Upper lobe of left lung (tissue), 4 donors: ENCODE data around the gene DOK4.

Experiments used
- EP300 ChIP-seq, 4 donors: sonication (generic); formaldehyde crosslinking; IDR thresholded peaks; one replicate each; pipeline ENCODE4 v1.5.1; 2017; ENCODE audit warnings: antibody characterized with exemption in 4 of 4, control low read depth in 2 of 4
- POLR2A ChIP-seq, 4 donors: fragments of 450-650 bp; IDR thresholded peaks; one replicate each; pipeline ENCODE4 v1.5.1; 2016 to 2017; ENCODE audit warnings: antibody characterized with exemption in 4 of 4, mild to moderate bottlenecking in 2 of 4
- POLR2AphosphoS5 ChIP-seq, 2 donors: sonication (generic); formaldehyde crosslinking; IDR thresholded peaks; one replicate each; pipeline ENCODE4 v1.5.1; 2017; ENCODE audit warnings: antibody characterized with exemption in 2 of 2
- TF ChIP-seq, protein P1 (sequence below), 6 experiments: fragments of 450-650 bp in 4 of 6; fragments of 200-600 bp in 2 of 6; sonication (generic) in 2 of 6; IDR thresholded peaks; one replicate each; pipeline ENCODE4 v1.5.1; 2016 to 2019; ENCODE audit warnings: antibody characterized with exemption in 6 of 6

DNA sequence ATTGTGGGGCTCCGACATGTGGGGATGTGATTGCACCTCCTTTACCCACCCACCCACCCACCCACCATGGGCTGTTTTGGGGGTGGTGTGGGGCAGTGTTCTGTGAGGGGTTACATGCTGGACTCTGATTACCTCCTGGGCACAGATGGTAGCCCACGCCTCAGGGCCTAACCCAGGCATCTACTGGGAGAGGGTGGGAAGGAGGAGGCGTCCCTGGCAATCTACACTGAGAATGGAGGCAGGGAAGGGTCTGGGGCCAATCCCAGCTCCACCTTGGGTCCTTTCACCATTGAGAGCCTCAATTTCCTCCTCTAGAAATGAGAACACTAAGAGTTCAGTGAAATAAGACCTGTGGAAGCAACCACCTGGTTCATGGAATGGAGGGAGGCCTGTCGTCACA is 11.7 kb upstream of the DOK4 start:
- TF ChIP-seq, protein P1, sequence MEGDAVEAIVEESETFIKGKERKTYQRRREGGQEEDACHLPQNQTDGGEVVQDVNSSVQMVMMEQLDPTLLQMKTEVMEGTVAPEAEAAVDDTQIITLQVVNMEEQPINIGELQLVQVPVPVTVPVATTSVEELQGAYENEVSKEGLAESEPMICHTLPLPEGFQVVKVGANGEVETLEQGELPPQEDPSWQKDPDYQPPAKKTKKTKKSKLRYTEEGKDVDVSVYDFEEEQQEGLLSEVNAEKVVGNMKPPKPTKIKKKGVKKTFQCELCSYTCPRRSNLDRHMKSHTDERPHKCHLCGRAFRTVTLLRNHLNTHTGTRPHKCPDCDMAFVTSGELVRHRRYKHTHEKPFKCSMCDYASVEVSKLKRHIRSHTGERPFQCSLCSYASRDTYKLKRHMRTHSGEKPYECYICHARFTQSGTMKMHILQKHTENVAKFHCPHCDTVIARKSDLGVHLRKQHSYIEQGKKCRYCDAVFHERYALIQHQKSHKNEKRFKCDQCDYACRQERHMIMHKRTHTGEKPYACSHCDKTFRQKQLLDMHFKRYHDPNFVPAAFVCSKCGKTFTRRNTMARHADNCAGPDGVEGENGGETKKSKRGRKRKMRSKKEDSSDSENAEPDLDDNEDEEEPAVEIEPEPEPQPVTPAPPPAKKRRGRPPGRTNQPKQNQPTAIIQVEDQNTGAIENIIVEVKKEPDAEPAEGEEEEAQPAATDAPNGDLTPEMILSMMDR (IDR thresholded peaks at IDR 0.05) = no peak
- no peak for TF ChIP-seq EP300 (IDR thresholded peaks at IDR 0.05)
- no peak for TF ChIP-seq POLR2A (IDR thresholded peaks at IDR 0.05)
- no peak for TF ChIP-seq POLR2AphosphoS5 (IDR thresholded peaks at IDR 0.05)
